H9 (cell line): ENCODE results near the gene LTB4R2. TPM values are rescaled to one million over a fixed set of nuclear protein-coding genes. Genes with fewer than 3 reads are reported as not detected.

ENCODE experiments used
- DNase-seq: peaks from one replicate; pipeline ENCODE4 v3.0.0-alpha.2; 2017
- H2AFZ ChIP-seq: one replicate; pipeline ENCODE4 v1.6.1; 2013; ENCODE audit warnings: mild to moderate bottlenecking, low read length, control low read depth, moderate library complexity
- H2AK5ac ChIP-seq: 2 replicates; pipeline ENCODE4 v1.6.1; 2013; ENCODE audit warnings: low read length, control low read depth, mixed read lengths; ENCODE audit not compliant: insufficient read length
- H2BK120ac ChIP-seq: one replicate; pipeline ENCODE4 v1.6.1; 2013; ENCODE audit warnings: low read depth, mild to moderate bottlenecking, low read length, control low read depth, inconsistent platforms; ENCODE audit not compliant: poor library complexity, severe bottlenecking
- H2BK12ac ChIP-seq: 2 replicates; pipeline ENCODE4 v1.6.1; 2013; ENCODE audit warnings: low read length, control low read depth, mixed read lengths, low read depth; ENCODE audit not compliant: insufficient read length
- H2BK15ac ChIP-seq: 2 replicates; pipeline ENCODE4 v1.6.1; 2013; ENCODE audit warnings: low read depth, low read length, control low read depth
- H2BK20ac ChIP-seq: one replicate; pipeline ENCODE4 v1.6.1; 2013; ENCODE audit warnings: low read depth, mild to moderate bottlenecking, low read length, control low read depth, inconsistent platforms; ENCODE audit not compliant: poor library complexity, severe bottlenecking
- H2BK5ac ChIP-seq: 2 replicates; pipeline ENCODE4 v1.6.1; 2013; ENCODE audit warnings: low read length, control low read depth, mixed read lengths; ENCODE audit not compliant: insufficient read length
- H3K14ac ChIP-seq: 2 replicates; pipeline ENCODE4 v1.6.1; 2013; ENCODE audit warnings: low read length, control low read depth; ENCODE audit not compliant: insufficient read depth
- H3K18ac ChIP-seq: 2 replicates; pipeline ENCODE4 v1.6.1; 2013; ENCODE audit warnings: low read depth, mild to moderate bottlenecking, mixed read lengths, low read length, control low read depth; ENCODE audit not compliant: insufficient read length
- H3K23ac ChIP-seq: 2 replicates; pipeline ENCODE4 v1.6.1; 2013; ENCODE audit warnings: low read length, control low read depth, mixed read lengths, low read depth; ENCODE audit not compliant: insufficient read length
- H3K23me2 ChIP-seq: 2 replicates; pipeline ENCODE4 v1.6.1; 2013; ENCODE audit warnings: low read depth, mild to moderate bottlenecking, mixed read lengths, low read length, control low read depth; ENCODE audit not compliant: insufficient read length, poor library complexity, severe bottlenecking
- H3K27ac ChIP-seq: 2 replicates; pipeline ENCODE4 v1.5.1; 2013; ENCODE audit warnings: low read length, control low read depth, mixed read lengths, low read depth; ENCODE audit not compliant: insufficient read length
- H3K27me3 ChIP-seq: 2 replicates; pipeline ENCODE4 v1.6.1; 2013; ENCODE audit warnings: low read length, control low read depth, inconsistent platforms; ENCODE audit not compliant: insufficient read depth
- H3K4ac ChIP-seq: 2 replicates; pipeline ENCODE4 v1.6.1; 2013; ENCODE audit warnings: low read depth, mild to moderate bottlenecking, control low read depth, inconsistent platforms, low read length, moderate library complexity
- H3K4me1 ChIP-seq: 2 replicates; pipeline ENCODE4 v1.6.1; 2013; ENCODE audit warnings: low read length, control low read depth, inconsistent platforms; ENCODE audit not compliant: insufficient read depth
- H3K4me2 ChIP-seq: 2 replicates; pipeline ENCODE4 v1.6.1; 2013; ENCODE audit warnings: low read length, control low read depth, mixed read lengths; ENCODE audit not compliant: insufficient read length, insufficient read depth
- H3K56ac ChIP-seq: 2 replicates; pipeline ENCODE4 v1.6.1; 2013; ENCODE audit warnings: low read depth, mild to moderate bottlenecking, mixed read lengths, low read length, control low read depth; ENCODE audit not compliant: insufficient read length
- H3K79me1 ChIP-seq: 2 replicates; pipeline ENCODE4 v1.6.1; 2013; ENCODE audit warnings: low read depth, mild to moderate bottlenecking, moderate library complexity, low read length, control low read depth, inconsistent platforms; ENCODE audit not compliant: insufficient read depth, poor library complexity, severe bottlenecking
- H3K79me2 ChIP-seq: 2 replicates; pipeline ENCODE4 v1.6.1; 2013; ENCODE audit warnings: low read length, control low read depth, inconsistent platforms; ENCODE audit not compliant: insufficient read depth
- H3K9ac ChIP-seq: 2 replicates; pipeline ENCODE4 v1.6.1; 2013; ENCODE audit warnings: low read length, control low read depth, mixed read lengths; ENCODE audit not compliant: insufficient read length; ENCODE audit errors: extremely low read depth
- H3K9me3 ChIP-seq: one replicate; pipeline ENCODE4 v1.6.1; 2013; ENCODE audit warnings: low read depth, low read length, inconsistent platforms; ENCODE audit not compliant: control insufficient read depth
- H3T11ph ChIP-seq: one replicate; pipeline ENCODE4 v1.6.1; 2013; ENCODE audit warnings: mild to moderate bottlenecking, low read length, control low read depth, inconsistent platforms
- H4K20me1 ChIP-seq: one replicate; pipeline ENCODE4 v1.6.1; 2013; ENCODE audit not compliant: control insufficient read depth, insufficient read length, insufficient read depth
- H4K5ac ChIP-seq: 2 replicates; pipeline ENCODE4 v1.6.1; 2013; ENCODE audit warnings: low read depth, mild to moderate bottlenecking, mixed read lengths, low read length, control low read depth; ENCODE audit not compliant: insufficient read length
- H4K8ac ChIP-seq: replicated peaks from 2 replicates; pipeline ENCODE4 v1.6.1; 2013; ENCODE audit warnings: low read length, control low read depth, mixed read lengths, low read depth; ENCODE audit not compliant: insufficient read length
- H4K91ac ChIP-seq: 2 replicates; pipeline ENCODE4 v1.6.1; 2013; ENCODE audit warnings: low read depth, mild to moderate bottlenecking, moderate library complexity, mixed read lengths, low read length, control low read depth; ENCODE audit not compliant: insufficient read length
- H3K27ac Mint-ChIP-seq, 3 experiments: 2 replicates in 2 of 3; 3 replicates in 1 of 3; pipeline ENCODE4 v1.8.0; 2020 to 2021; ENCODE audit warnings: mixed read lengths in 3 of 3, mild to moderate bottlenecking in 1 of 3, moderate library complexity in 1 of 3
- H3K27me3 Mint-ChIP-seq: 2 replicates; pipeline ENCODE4 v1.8.0; 2021; ENCODE audit warnings: low read depth, mild to moderate bottlenecking, moderate library complexity, mixed read lengths
- H3K36me3 Mint-ChIP-seq, 3 experiments: 2 replicates in 2 of 3; 3 replicates in 1 of 3; pipeline ENCODE4 v1.8.0; 2020 to 2021; ENCODE audit warnings: low read depth in 3 of 3, mixed read lengths in 3 of 3; ENCODE audit not compliant: insufficient read depth in 1 of 3
- H3K4me1 Mint-ChIP-seq, 2 experiments: 2 replicates each; pipeline ENCODE4 v1.8.0; 2020; ENCODE audit warnings: mixed read lengths in 2 of 2
- H3K4me3 Mint-ChIP-seq, 2 experiments: 2 replicates in 1 of 2; 3 replicates in 1 of 2; pipeline ENCODE4 v1.8.0; 2020 to 2021; ENCODE audit warnings: mild to moderate bottlenecking in 2 of 2, mixed read lengths in 2 of 2, moderate library complexity in 1 of 2
- H3K9me3 Mint-ChIP-seq, 2 experiments: 2 replicates in 1 of 2; 3 replicates in 1 of 2; pipeline ENCODE4 v1.8.0; 2020; ENCODE audit warnings: mild to moderate bottlenecking in 2 of 2, mixed read lengths in 2 of 2, moderate library complexity in 1 of 2
- CTCF ChIP-seq: fragments of 200-600 bp; sonication (generic); conservative IDR thresholded peaks from 3 replicates; pipeline ENCODE4 v1.8.0; 2021; ENCODE audit warnings: antibody characterized with exemption, mild to moderate bottlenecking
- WGBS: extraction: QIAGEN DNeasy Blood & Tissue Kit; methylation state at CpG from one replicate; pipeline ENCODE4 v1.1.7; 2013; ENCODE audit warnings: missing lambda C conversion rate, low lambda C conversion rate, mixed read lengths; ENCODE audit not compliant: insufficient read length; ENCODE audit errors: extremely low coverage; 5-methylcytosine and 5-hydroxymethylcytosine counted together
- total RNA-seq: library from RNA; stranded (reverse); gene quantifications from 2 replicates; pipeline ENCODE4 v1.2.1, GENCODE V29; 2021

The LTB4R2 gene
- total RNA-seq, 1 experiment from 2014 or later: 13.4 TPM

DNA sequence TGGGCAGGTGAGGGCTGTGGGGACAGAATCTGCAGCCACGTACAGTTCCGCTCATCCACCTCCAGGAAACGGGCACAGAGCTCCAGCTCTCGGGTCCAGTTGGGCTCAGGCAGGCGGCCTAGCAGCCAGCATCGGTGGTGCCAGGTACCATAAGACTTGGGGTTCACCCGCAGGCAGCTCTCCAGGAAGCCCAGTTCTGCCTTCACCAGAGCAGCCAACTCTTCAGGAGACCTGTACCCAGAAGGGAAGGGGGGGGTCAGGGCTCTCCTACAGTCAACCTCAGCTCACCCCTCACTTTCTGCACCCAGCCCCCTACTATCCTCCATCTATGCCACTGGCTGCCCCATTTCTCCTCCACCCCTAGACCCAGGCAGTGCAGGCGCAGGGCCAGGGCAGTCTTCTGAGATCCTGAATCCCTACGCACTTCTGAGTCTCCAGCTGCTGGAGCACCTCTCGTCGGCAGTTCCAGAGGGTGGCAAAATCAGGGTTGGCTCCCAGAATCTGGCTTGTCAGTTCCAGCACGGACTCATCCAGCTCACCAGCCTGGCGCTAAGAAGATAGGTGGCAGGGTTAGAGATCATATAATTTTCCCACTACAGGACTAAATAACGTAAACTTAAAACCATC lies 39.9 kb upstream of the LTB4R2 start:
- Histone ChIP-seq H4K91ac (no peak overlapping the region), H2AFZ (no peak overlapping the region), H4K8ac (no peak overlapping the region), H3K14ac (no peak overlapping the region), H2AK5ac (no peak overlapping the region), H3K79me2 (no peaks in the 10 kb centered on the region), H4K5ac (no peak overlapping the region), H2BK12ac (no peak overlapping the region), H3K79me1 (no peaks in the 10 kb centered on the region), H3T11ph (no peak overlapping the region), H3K9me3 (no peaks in the 10 kb centered on the region), H3K23ac (no peak overlapping the region), H3K23me2 (peaks cover 8% of the 10 kb centered on the region), H2BK120ac (no peak overlapping the region), H3K4me2 (peak overlapping the region; percentile 69), H3K56ac (no peak overlapping the region), H3K9ac (no peak overlapping the region), H4K20me1 (no peaks in the 10 kb centered on the region), H3K18ac (no peak overlapping the region), H3K4me1 (no peaks in the 10 kb centered on the region), H3K4ac (no peak overlapping the region), H2BK20ac (no peak overlapping the region), H2BK5ac (no peak overlapping the region), H2BK15ac (no peak overlapping the region), H3K27ac (no peak overlapping the region), H3K27me3 (no peaks in the 10 kb centered on the region)
- Mint-ChIP-seq H3K27ac (no peak overlapping the region), H3K4me3 (peak overlapping the region; percentile 83 to 86; a peak in 3 of 5 replicates), H3K9me3 (no peaks in the 10 kb centered on the region), H3K4me1 (peaks cover 12 to 14% of the 10 kb centered on the region in 2 experiments), H3K27me3 (no peaks in the 10 kb centered on the region), H3K36me3 (peaks cover 3 to 21% (median 14%) of the 10 kb centered on the region in 3 experiments; a peak in 5 of 7 replicates)
- no CpG with 5 or more reads among the region's 14 CpGs for WGBS
- no peak for TF ChIP-seq CTCF
- DNase-seq: no peak
